ENCODE results near the gene LRRFIP2. TPM values are rescaled to one million over a fixed set of nuclear protein-coding genes. Genes with fewer than 3 reads are reported as not detected.

LRRFIP2 gene
- total and polyA plus RNA-seq, 2 of the 8 experiments (the other 6 are each of a cell fraction or from before 2014, with no cell fraction given), result 8.8 to 25.6 TPM

DNA sequence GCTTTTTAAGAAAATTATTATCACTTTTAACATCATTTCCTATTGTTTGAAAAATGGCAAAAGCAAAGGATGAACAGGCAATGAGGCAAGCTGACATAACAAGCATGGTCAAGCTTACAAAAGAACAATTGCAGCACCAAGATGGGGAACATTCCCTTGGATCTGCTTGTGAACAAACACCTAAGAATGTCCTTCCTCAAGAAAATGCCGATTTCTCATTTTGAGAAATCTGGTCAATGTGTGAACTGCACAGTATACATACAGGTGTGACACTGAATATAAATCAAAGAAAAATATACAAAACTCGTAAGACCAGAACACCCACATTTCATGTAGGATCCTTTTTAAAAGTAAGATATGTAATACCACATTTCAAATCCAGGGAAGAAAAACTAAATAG lies 58.9 kb downstream of the LRRFIP2 start (continued):
- TF ChIP-seq EGR1 (IDR thresholded peaks at IDR 0.05; ENCODE audit: borderline replicate concordance, low read depth, low read length) (no peak), SIX5 (IDR thresholded peaks at IDR 0.05; ENCODE audit: low read depth, low read length) (no peak)
